HEK293 (cell line): ENCODE measurements around the gene SYT14.
"Not testable (repeated sequence)": the region's sequence is repeated elsewhere in the genome, so short reads cannot be mapped to it uniquely, and the experiment has no call there.

ENCODE experiments used
- CTCF ChIA-PET: fragments of 350-600 bp; formaldehyde crosslinking; extraction: SDS; loops from one replicate; lab custom pipeline; 2021; ENCODE audit warnings: antibody characterized with exemption; lab: Yijun Ruan, JAX
- POLR2A ChIA-PET: fragments of 300-600 bp; formaldehyde crosslinking; extraction: SDS; loops from one replicate; lab custom pipeline; 2020; ENCODE audit warnings: antibody characterized with exemption, inconsistent platforms; lab: Yijun Ruan, JAX
- H3K27ac ChIP-seq: fragments of 200-500 bp; sonication (Bioruptor generic); 2 replicates; pipeline ENCODE4 v1.5.1; 2014; ENCODE audit warnings: low read depth, low read length, control low read depth, inconsistent platforms; ENCODE audit errors: extremely low read depth
- H3K36me3 ChIP-seq, 2 experiments: fragments of 200-500 bp in 1 of 2; sonication (Bioruptor generic) in 1 of 2; 1 replicate in 1 of 2; 2 replicates in 1 of 2; pipeline ENCODE4 v1.5.1; 2014 to 2017; ENCODE audit warnings: inconsistent platforms in 2 of 2, low read length in 2 of 2; ENCODE audit not compliant: control insufficient read depth in 2 of 2, insufficient read depth in 1 of 2
- H3K4me1 ChIP-seq: fragments of 200-500 bp; sonication (Bioruptor generic); 2 replicates; pipeline ENCODE4 v1.5.1; 2014; ENCODE audit warnings: mild to moderate bottlenecking, low read length, inconsistent platforms; ENCODE audit not compliant: control insufficient read depth, insufficient read depth
- H3K4me3 ChIP-seq: 2 replicates; pipeline ENCODE4 v1.5.1; 2011; ENCODE audit warnings: low read depth, mild to moderate bottlenecking, control low read depth, low read length, moderate library complexity
- H3K9me3 ChIP-seq: fragments of 200-500 bp; sonication (Bioruptor generic); 2 replicates; pipeline ENCODE4 v1.5.1; 2014; ENCODE audit warnings: low read depth, low read length, inconsistent platforms; ENCODE audit not compliant: control insufficient read depth, insufficient read depth
- BCL6B ChIP-seq: fragments of 450-650 bp; formaldehyde crosslinking; IDR thresholded peaks from 2 replicates; pipeline ENCODE4 v1.5.1; 2017; ENCODE audit warnings: missing biosample characterization, missing genetic modification characterization
- OVOL3 ChIP-seq: fragments of 450-650 bp; formaldehyde crosslinking; IDR thresholded peaks from 2 replicates; pipeline ENCODE4 v1.5.1; 2016; ENCODE audit warnings: missing biosample characterization, missing genetic modification characterization
- SETDB1 ChIP-seq: IDR thresholded peaks from one replicate; pipeline ENCODE4 v1.6.1; 2017; ENCODE audit warnings: mild to moderate bottlenecking, low read length, moderate library complexity, mixed read lengths; ENCODE audit not compliant: insufficient read length
- SP7 ChIP-seq: fragments of 450-650 bp; formaldehyde crosslinking; IDR thresholded peaks from 2 replicates; pipeline ENCODE4 v1.5.1; 2016; ENCODE audit warnings: missing biosample characterization, missing genetic modification characterization
- ZNF132 ChIP-seq: fragments of 450-650 bp; formaldehyde crosslinking; IDR thresholded peaks from 2 replicates; pipeline ENCODE4 v1.5.1; 2017; ENCODE audit warnings: missing biosample characterization, missing genetic modification characterization, borderline replicate concordance
- ZNF214 ChIP-seq: fragments of 450-650 bp; formaldehyde crosslinking; IDR thresholded peaks from 2 replicates; pipeline ENCODE4 v1.5.1; 2017; ENCODE audit warnings: missing biosample characterization, mild to moderate bottlenecking, missing genetic modification characterization, borderline replicate concordance
- ZNF302 ChIP-seq: fragments of 450-650 bp; formaldehyde crosslinking; IDR thresholded peaks from 2 replicates; pipeline ENCODE4 v1.5.1; 2016; ENCODE audit warnings: missing biosample characterization, missing genetic modification characterization, low read depth
- ZNF311 ChIP-seq: fragments of 450-650 bp; formaldehyde crosslinking; IDR thresholded peaks from 2 replicates; pipeline ENCODE4 v1.5.1; 2017; ENCODE audit warnings: missing biosample characterization, missing genetic modification characterization, borderline replicate concordance
- ZNF514 ChIP-seq: fragments of 450-650 bp; formaldehyde crosslinking; IDR thresholded peaks from 2 replicates; pipeline ENCODE4 v1.5.1; 2016; ENCODE audit warnings: missing biosample characterization, missing genetic modification characterization
- ZNF555 ChIP-seq: fragments of 450-650 bp; formaldehyde crosslinking; conservative IDR thresholded peaks from 2 replicates; pipeline ENCODE4 v1.5.1; 2017; ENCODE audit warnings: missing biosample characterization, mild to moderate bottlenecking, missing genetic modification characterization, inconsistent platforms
- ZNF624 ChIP-seq: fragments of 450-650 bp; formaldehyde crosslinking; IDR thresholded peaks from 2 replicates; pipeline ENCODE4 v1.5.1; 2017; ENCODE audit warnings: missing biosample characterization, missing genetic modification characterization
- ZNF664 ChIP-seq: fragments of 450-650 bp; formaldehyde crosslinking; IDR thresholded peaks from 2 replicates; pipeline ENCODE4 v1.5.1; 2016; ENCODE audit warnings: missing biosample characterization, missing genetic modification characterization
- ZNF768 ChIP-seq: fragments of 450-650 bp; formaldehyde crosslinking; IDR thresholded peaks from 2 replicates; pipeline ENCODE4 v1.5.1; 2018; ENCODE audit warnings: missing biosample characterization, mild to moderate bottlenecking, missing genetic modification characterization
- ZNF843 ChIP-seq: fragments of 450-650 bp; formaldehyde crosslinking; IDR thresholded peaks from 2 replicates; pipeline ENCODE4 v1.5.1; 2016; ENCODE audit warnings: missing biosample characterization, missing genetic modification characterization
- ZSCAN30 ChIP-seq: fragments of 450-650 bp; IDR thresholded peaks from 2 replicates; pipeline ENCODE4 v1.5.1; 2018; ENCODE audit warnings: missing biosample characterization, mild to moderate bottlenecking, missing genetic modification characterization, moderate library complexity
- TF ChIP-seq, protein P1 (sequence below): fragments of 450-650 bp; formaldehyde crosslinking; IDR thresholded peaks from 2 replicates; pipeline ENCODE4 v1.5.1; 2016; ENCODE audit warnings: missing biosample characterization, missing genetic modification characterization
- TF ChIP-seq, protein P2 (sequence below): fragments of 450-650 bp; formaldehyde crosslinking; conservative IDR thresholded peaks from 2 replicates; pipeline ENCODE4 v1.5.1; 2016; ENCODE audit warnings: low read depth, missing biosample characterization, missing genetic modification characterization
- TF ChIP-seq, protein P3 (sequence below): fragments of 450-650 bp; formaldehyde crosslinking; IDR thresholded peaks from 2 replicates; pipeline ENCODE4 v1.5.1; 2017; ENCODE audit warnings: missing biosample characterization, missing genetic modification characterization

SYT14 gene

DNA sequence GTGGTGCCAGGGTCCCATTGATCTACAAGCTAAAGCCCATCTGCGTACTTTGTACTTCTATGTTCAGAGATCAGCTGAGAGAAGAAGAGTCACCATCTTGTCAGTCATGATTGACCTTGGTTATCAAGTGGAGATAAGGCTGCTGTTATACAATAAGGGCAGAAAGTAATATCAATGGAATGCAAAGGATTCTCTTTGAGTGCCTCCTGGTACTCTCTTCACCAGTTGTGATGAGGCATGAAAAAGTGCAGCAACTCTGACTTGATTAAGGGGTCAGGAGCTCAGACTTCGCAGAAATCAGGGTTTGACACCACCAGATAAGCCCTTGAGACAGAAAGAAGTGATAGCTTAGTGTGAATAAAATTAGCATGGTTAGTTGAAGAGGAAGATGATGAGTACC, 25.7 kb upstream of the SYT14 start:
- CTCF ChIA-PET, result interaction anchor here (1.2 to 1.8 kb wide), 3 partner anchors 8 to 14 kb away, joined by 3 to 23 read pairs (median 9); no protein-coding TSS in a partner anchor
- H3K36me3 ChIP-seq, result no peaks in the 10 kb centered on the region
- TF ChIP-seq, protein P1, sequence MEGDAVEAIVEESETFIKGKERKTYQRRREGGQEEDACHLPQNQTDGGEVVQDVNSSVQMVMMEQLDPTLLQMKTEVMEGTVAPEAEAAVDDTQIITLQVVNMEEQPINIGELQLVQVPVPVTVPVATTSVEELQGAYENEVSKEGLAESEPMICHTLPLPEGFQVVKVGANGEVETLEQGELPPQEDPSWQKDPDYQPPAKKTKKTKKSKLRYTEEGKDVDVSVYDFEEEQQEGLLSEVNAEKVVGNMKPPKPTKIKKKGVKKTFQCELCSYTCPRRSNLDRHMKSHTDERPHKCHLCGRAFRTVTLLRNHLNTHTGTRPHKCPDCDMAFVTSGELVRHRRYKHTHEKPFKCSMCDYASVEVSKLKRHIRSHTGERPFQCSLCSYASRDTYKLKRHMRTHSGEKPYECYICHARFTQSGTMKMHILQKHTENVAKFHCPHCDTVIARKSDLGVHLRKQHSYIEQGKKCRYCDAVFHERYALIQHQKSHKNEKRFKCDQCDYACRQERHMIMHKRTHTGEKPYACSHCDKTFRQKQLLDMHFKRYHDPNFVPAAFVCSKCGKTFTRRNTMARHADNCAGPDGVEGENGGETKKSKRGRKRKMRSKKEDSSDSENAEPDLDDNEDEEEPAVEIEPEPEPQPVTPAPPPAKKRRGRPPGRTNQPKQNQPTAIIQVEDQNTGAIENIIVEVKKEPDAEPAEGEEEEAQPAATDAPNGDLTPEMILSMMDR (tag by site-specific recombination), result no peak
- TF ChIP-seq ZNF624 (tag by site-specific recombination) (no peak), ZNF311 (tag by site-specific recombination) (no peak), ZSCAN30 (tag by site-specific recombination) (no peak), SETDB1 (no peak), ZNF768 (no peak), ZNF132 (no peak), SP7 (no peak), ZNF514 (no peak), BCL6B (tag by site-specific recombination) (no peak), OVOL3 (tag by site-specific recombination) (no peak), ZNF555 (tag by site-specific recombination) (no peak), ZNF664 (no peak), ZNF214 (no peak), ZNF843 (no peak), ZNF302 (tag by site-specific recombination) (no peak)
- TF ChIP-seq, protein P2, sequence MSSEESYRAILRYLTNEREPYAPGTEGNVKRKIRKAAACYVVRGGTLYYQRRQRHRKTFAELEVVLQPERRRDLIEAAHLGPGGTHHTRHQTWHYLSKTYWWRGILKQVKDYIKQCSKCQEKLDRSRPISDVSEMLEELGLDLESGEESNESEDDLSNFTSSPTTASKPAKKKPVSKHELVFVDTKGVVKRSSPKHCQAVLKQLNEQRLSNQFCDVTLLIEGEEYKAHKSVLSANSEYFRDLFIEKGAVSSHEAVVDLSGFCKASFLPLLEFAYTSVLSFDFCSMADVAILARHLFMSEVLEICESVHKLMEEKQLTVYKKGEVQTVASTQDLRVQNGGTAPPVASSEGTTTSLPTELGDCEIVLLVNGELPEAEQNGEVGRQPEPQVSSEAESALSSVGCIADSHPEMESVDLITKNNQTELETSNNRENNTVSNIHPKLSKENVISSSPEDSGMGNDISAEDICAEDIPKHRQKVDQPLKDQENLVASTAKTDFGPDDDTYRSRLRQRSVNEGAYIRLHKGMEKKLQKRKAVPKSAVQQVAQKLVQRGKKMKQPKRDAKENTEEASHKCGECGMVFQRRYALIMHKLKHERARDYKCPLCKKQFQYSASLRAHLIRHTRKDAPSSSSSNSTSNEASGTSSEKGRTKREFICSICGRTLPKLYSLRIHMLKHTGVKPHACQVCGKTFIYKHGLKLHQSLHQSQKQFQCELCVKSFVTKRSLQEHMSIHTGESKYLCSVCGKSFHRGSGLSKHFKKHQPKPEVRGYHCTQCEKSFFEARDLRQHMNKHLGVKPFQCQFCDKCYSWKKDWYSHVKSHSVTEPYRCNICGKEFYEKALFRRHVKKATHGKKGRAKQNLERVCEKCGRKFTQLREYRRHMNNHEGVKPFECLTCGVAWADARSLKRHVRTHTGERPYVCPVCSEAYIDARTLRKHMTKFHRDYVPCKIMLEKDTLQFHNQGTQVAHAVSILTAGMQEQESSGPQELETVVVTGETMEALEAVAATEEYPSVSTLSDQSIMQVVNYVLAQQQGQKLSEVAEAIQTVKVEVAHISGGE (tag by site-specific recombination), result no peak
- TF ChIP-seq, protein P3, sequence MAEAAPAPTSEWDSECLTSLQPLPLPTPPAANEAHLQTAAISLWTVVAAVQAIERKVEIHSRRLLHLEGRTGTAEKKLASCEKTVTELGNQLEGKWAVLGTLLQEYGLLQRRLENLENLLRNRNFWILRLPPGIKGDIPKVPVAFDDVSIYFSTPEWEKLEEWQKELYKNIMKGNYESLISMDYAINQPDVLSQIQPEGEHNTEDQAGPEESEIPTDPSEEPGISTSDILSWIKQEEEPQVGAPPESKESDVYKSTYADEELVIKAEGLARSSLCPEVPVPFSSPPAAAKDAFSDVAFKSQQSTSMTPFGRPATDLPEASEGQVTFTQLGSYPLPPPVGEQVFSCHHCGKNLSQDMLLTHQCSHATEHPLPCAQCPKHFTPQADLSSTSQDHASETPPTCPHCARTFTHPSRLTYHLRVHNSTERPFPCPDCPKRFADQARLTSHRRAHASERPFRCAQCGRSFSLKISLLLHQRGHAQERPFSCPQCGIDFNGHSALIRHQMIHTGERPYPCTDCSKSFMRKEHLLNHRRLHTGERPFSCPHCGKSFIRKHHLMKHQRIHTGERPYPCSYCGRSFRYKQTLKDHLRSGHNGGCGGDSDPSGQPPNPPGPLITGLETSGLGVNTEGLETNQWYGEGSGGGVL (tag by site-specific recombination), result no peak
- TF ChIP-seq, all 188 proteins: peak for 0
- Histone ChIP-seq H3K4me3 (no peak overlapping the region), H3K9me3 (no peaks in the 10 kb centered on the region), H3K4me1 (no peaks in the 10 kb centered on the region), H3K27ac (no peak overlapping the region)
- POLR2A ChIA-PET, result interaction anchor here (0.5 kb wide), 1 partner anchor 264 kb away, joined by 3 read pairs; no protein-coding TSS in a partner anchor

GRCh38 chr1:209919637-209920036, 18.4 kb upstream of the SYT14 start:
- H3K36me3 ChIP-seq, H3K4me1 ChIP-seq, H3K27ac ChIP-seq, H3K4me3 ChIP-seq, POLR2A ChIA-PET, H3K9me3 ChIP-seq: not testable (repeated sequence)
- CTCF ChIA-PET, result interaction anchor here (1.0 to 2.9 kb wide), 3 partner anchors 18 to 22 kb away, joined by 3 to 15 read pairs (median 4); no protein-coding TSS in a partner anchor
